Measurements from ENCODE around the gene SDSL. TPM values are rescaled to one million over a fixed set of nuclear protein-coding genes. Genes with fewer than 3 reads are reported as not detected.

SDSL gene
- total and polyA plus RNA-seq, 2 of the 13 experiments (the other 11 are each of a cell fraction or from before 2014, with no cell fraction given), result 1.2 to 1.7 TPM

- TF ChIP-seq NFE2L1 (CRISPR knock-in tag; IDR thresholded peaks at IDR 0.05; ENCODE audit: borderline replicate concordance), result no peak
- no peak for TF ChIP-seq ZNF644 (CRISPR knock-in tag; IDR thresholded peaks at IDR 0.05; ENCODE audit: low read depth)
- no peak for TF ChIP-seq REXO4 (CRISPR knock-in tag; IDR thresholded peaks at IDR 0.05; ENCODE audit: borderline replicate concordance)
- no peak for TF ChIP-seq ZNF496 (CRISPR knock-in tag; IDR thresholded peaks at IDR 0.05; ENCODE audit: insufficient replicate concordance)
- TF ChIP-seq NR2F2 (IDR thresholded peaks at IDR 0.05; ENCODE audit: borderline replicate concordance, low read depth), result no peak
- no peak for TF ChIP-seq ZBTB21 (CRISPR knock-in tag; IDR thresholded peaks at IDR 0.05)
- TF ChIP-seq ADNP (CRISPR knock-in tag; IDR thresholded peaks at IDR 0.05), result no peak
- TF ChIP-seq SOX13 (IDR thresholded peaks at IDR 0.05), result no peak
- 0 out of 4 replicates have a peak, but pooled peaks of 1 of the 2 experiments have one; percentile 31 for TF ChIP-seq SOX13 (CRISPR knock-in tag; conservative IDR thresholded peaks at IDR 0.05 in 1 of 2, IDR thresholded peaks at IDR 0.05 in 1 of 2)
- TF ChIP-seq NFE2 (CRISPR knock-in tag; IDR thresholded peaks at IDR 0.05), result no peak
- no peak for TF ChIP-seq IRF9 (CRISPR knock-in tag; IDR thresholded peaks at IDR 0.05; ENCODE audit: borderline replicate concordance)
- no peak for TF ChIP-seq THAP11 (CRISPR knock-in tag; IDR thresholded peaks at IDR 0.05)
- no peak for TF ChIP-seq ZNF740 (CRISPR knock-in tag; IDR thresholded peaks at IDR 0.05)
- TF ChIP-seq GPN1 (CRISPR knock-in tag; IDR thresholded peaks at IDR 0.05; ENCODE audit: borderline replicate concordance), result 0 out of 2 replicates have a peak, but pooled peaks have one; percentile 37
- no peak for TF ChIP-seq ZNF343 (CRISPR knock-in tag; IDR thresholded peaks at IDR 0.05)
- no peak for TF ChIP-seq NAIF1 (CRISPR knock-in tag; IDR thresholded peaks at IDR 0.05; ENCODE audit: borderline replicate concordance)
- TF ChIP-seq ZNF589 (CRISPR knock-in tag; conservative IDR thresholded peaks at IDR 0.05), result no peak
- no peak for TF ChIP-seq PHF5A (CRISPR knock-in tag; IDR thresholded peaks at IDR 0.05; ENCODE audit: low read depth, unreplicated experiment)
- peak; percentile 65; the same call in 1 of the 2 replicates for TF ChIP-seq ZNF574 (CRISPR knock-in tag; IDR thresholded peaks at IDR 0.05)
- no peak for TF ChIP-seq CBX5 (CRISPR knock-in tag; IDR thresholded peaks at IDR 0.05; ENCODE audit: borderline replicate concordance)
- TF ChIP-seq JDP2 (CRISPR knock-in tag; IDR thresholded peaks at IDR 0.05; ENCODE audit: borderline replicate concordance), result no peak
- TF ChIP-seq KDM2A (CRISPR knock-in tag; IDR thresholded peaks at IDR 0.05; ENCODE audit: borderline replicate concordance, low read depth), result peak; percentile 54; the same call in 1 of the 2 replicates
- no peak for TF ChIP-seq MBD4 (IDR thresholded peaks at IDR 0.05; ENCODE audit: borderline replicate concordance, low read length)
- no peak for TF ChIP-seq SRSF1 (optimal IDR thresholded peaks at IDR 0.05; ENCODE audit: low read depth, low read length)
- no peak for TF ChIP-seq REL (CRISPR knock-in tag; conservative IDR thresholded peaks at IDR 0.05)
- TF ChIP-seq YEATS4 (CRISPR knock-in tag; IDR thresholded peaks at IDR 0.05; ENCODE audit: borderline replicate concordance), result peak; percentile 39; the same call in 1 of the 2 replicates
- TF ChIP-seq ZNF383 (CRISPR knock-in tag; IDR thresholded peaks at IDR 0.05; ENCODE audit: borderline replicate concordance), result no peak
Measured at GRCh38 chr12:113479590-113480335, 57.6 kb downstream of the SDSL start (continued).
